GM19351 (cell line): ENCODE results near the gene IL1B.

ENCODE experiments used
- ATAC-seq: cut with Tn5 transposase; IDR thresholded peaks from one replicate; pipeline ENCODE4 v1.9.1; 2021; ENCODE audit warnings: mild to moderate bottlenecking, moderate library complexity; ENCODE audit not compliant: unreplicated experiment

The IL1B gene

DNA sequence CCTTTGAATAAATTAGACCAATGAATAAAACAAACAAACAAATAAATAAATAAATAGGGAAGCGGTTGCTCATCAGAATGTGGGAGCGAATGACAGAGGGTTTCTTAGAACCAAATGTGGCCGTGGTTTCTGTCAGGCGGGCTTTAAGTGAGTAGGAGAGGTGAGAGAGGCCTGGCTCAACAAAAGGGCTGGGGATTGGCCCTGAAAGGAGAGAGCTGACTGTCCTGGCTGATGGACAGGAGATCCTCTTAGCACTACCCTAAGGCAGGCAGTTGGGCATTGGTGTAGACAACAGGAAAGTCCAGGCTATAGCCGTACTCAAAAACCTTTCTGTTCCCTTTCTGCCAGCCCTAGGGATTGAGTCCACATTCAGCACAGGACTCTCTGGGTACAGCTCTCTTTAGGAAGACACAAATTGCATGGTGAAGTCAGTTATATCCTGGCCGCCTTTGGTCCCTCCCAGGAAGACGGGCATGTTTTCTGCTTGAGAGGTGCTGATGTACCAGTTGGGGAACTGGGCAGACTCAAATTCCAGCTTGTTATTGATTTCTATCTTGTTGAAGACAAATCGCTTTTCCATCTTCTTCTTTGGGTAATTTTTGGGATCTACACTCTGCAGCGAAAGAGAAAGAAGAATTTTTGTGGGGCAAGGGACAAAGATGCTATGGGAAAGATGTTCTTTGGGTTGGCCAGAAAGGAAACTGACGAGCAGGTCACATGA, 6.5 kb downstream of the IL1B start:
- no peak for ATAC-seq

DNA sequence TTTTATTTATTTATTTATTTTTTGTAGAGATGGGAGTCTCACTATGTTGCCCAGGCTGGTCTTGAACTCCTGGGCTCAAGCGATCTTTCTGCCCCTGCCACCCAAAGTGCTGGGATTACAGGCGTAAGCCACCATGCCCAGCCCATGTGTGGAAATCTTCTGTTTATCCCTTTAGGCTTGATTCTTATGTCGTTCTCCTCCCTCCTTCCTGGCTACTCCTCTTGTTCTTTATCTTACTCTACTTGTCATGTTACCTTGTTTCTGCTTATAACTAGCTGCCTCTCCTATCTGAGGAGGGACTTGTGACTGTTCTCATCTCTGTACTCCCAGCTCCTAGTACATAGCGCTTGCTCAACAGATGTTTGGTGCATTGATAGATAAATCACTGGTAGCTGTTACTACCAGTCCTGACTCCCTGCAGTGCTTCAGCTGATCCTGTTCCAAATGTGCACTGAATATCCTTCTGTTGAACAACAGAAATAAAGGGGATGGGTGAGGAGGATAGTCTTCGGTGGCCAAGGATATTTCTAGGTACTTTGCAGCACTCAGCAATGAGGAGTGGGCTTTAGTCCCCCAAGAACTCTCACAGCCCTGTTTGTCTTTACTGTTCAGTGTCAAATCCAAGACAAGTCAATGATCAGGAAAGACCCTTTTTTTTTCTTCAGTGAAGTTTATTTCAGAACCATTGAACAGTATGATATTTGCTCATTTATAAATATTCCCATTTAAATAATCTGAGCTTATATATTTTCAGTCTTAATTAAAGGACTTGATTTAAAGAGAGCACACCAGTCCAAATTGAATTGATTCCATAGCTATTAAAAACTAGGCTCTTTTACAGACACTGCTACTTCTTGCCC, 7.2 kb downstream of the IL1B start:
- no peak for ATAC-seq

DNA sequence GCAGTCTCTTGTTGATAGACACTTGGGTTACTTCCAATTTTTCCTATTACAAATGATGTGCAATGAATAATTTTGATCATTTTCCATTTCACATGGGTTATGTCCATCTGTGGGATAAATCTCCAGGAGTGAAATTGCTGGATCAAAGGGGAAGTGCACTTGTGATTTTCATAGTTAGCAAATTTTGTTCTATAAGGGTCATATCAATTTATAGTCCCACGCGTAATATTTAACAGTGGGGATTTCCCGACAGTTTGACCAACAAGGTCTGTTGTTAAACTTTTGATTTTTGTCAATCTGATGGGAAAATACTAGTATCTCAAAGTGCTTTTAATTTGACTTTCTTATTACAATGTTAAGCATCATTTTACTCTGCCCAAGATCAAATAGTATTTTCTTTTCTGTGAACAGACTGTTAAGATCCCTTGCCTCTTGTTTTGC, 8.3 kb downstream of the IL1B start:
- no peak for ATAC-seq

DNA sequence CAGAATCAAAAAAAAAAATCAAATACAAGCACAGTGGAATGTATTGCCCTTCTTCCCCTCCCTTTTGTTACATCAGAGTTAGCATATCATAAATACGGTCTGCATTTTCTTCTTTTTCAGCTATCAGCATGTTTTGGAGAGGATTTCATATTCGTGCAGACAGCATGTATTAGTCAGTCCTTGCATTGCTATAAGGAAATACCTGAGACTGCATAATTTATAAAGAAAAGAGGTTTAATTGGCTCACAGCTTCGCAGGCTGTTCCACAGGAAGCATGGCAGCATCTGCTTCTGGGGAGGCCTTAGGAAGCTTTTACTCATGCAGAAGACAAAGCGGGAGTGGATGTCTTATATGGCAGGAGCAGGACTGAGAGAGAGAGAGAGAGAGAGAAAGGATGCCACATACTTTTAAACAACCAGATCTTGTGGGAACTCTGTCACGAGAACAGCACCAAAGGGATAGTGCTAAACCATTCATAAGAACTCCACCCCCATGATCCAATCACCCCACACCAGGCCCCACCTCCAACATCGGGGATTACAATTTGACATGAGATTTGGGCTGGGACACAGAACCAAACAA, 8.9 kb downstream of the IL1B start:
- no peak for ATAC-seq

DNA sequence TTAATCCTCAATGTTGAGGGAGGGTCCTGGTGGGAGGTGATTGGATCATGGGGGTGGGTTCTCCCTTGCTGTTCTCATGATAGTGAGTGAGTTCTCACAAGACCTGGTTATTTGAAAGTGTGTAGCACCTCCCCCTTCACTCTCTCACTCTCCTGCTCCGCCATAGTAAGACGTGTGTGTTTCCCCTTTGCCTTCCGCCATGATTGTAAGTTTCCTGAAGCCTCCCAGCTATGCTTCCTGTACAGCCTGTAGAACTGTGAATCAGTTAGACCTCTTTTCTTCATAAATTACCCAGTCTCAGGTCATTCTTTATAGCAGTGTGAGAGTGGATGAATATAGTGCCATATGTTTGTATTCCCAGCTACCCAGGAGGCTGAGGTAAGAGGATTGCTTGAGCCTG, 9.6 kb downstream of the IL1B start:
- no peak for ATAC-seq

DNA sequence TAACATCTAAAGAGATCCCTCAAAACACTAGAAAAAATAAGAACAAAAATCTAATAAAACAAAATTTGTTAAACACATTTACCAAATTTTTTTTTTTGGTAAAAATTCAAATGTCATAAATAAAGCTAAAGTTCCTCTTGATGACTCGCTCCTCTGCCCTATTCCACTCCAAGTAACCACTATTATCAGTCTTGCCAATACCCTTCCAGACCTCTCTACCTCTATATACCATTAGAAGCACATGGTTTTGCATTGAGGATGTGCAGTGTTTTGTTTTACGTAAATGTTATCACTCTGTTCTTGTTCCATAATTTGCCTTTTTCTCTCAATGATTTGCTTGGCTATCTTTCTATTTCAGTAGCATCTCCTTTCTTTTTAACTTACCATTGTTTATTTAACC, 10.9 kb downstream of the IL1B start:
- ATAC-seq: no peak

DNA sequence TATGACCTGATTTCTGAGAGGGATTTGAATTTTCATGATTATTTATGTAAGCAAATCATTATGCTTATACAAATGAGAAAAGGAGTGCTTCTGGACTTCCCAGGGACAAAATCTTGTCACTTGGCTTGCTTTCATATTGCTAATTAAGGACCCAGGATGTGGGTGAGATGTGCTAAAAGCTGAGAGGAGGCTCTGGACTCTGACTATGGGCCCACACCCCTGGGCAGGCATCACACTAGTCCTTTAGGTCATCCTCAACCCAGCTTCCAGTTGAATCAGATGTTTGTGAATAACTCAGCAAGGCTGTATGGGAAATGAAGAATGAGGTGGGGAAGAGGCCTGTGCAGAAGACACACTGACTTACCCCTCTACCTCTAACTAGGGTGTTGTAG, 11.9 kb downstream of the IL1B start:
- no peak for ATAC-seq

DNA sequence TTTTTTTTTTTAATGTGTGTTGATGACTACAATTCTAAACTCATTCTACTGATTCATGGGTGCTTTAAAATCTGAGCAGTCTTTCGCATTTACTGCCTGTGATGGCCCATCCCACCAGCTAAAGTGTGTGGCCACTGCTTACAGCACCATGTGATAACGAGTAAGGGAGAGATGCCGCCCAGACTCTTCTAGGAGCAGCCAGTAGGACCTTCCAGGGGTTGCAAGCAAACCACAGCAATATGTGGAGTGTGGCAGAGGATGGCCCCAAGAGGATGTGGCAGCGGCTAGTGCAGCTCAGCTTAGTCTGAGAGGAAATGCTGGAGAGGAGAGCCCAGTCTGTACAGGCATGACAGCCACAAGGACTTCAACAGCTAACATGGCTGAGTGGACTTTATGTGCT, 14.9 kb downstream of the IL1B start:
- peak; percentile 26 for ATAC-seq

DNA sequence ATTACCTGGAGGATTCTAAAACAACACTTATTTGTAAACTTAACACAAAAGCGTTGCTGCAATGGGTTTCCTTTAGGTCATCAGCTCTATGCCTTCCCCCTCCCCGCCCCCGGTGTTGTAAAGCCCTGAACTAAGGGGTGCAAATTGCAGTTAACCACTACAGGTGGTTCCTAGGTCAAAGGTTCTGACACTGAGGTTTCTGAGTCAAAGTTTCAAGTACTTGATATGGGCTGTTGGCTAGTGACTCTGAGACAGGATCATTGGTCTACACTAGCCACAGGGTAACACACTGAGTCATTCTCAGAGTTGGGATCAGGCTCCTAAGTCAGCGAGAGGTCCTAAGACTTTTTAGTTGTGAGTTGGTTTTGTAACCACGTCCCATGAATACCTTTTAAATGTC, 15.4 kb downstream of the IL1B start:
- peak; percentile 92 for ATAC-seq

DNA sequence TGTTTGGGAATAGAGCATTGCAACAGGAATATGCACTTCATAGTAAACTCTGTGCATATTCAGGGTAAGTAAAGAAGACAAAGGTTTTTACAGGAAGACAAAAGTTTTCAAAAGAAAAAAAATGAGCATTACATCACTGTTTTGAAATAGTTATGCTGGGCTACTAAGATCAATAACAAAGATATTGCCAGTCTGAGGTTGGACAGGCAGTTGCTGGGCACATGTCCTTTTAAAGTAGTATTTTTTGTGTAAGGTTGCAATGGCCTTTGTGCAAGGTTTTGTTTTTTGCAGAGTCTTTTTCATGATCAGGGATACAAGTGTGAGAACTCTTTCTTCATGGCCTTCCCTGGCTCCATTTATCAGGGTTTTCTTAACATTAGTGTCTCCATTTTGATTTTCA, 16.2 kb downstream of the IL1B start:
- ATAC-seq: no peak

DNA sequence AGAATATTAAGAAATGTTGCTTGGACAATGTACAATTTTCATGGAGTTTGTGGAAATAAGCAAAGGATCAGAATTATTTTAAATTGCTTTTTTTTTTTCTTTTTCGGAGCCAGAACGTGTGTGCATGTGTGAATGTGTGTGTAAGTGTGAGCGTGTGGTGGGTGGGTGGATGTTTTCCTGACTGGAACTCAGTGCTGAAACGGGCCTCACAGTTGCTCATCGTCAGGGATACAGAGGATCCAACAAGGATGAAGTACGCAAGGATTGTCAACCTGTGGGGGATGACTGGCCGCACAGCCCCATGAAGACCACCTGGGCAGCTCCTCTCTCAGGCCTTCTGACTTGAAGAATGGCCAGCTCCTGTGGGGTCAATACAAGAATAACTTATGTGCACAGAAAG, 17.5 kb downstream of the IL1B start:
- no peak for ATAC-seq

DNA sequence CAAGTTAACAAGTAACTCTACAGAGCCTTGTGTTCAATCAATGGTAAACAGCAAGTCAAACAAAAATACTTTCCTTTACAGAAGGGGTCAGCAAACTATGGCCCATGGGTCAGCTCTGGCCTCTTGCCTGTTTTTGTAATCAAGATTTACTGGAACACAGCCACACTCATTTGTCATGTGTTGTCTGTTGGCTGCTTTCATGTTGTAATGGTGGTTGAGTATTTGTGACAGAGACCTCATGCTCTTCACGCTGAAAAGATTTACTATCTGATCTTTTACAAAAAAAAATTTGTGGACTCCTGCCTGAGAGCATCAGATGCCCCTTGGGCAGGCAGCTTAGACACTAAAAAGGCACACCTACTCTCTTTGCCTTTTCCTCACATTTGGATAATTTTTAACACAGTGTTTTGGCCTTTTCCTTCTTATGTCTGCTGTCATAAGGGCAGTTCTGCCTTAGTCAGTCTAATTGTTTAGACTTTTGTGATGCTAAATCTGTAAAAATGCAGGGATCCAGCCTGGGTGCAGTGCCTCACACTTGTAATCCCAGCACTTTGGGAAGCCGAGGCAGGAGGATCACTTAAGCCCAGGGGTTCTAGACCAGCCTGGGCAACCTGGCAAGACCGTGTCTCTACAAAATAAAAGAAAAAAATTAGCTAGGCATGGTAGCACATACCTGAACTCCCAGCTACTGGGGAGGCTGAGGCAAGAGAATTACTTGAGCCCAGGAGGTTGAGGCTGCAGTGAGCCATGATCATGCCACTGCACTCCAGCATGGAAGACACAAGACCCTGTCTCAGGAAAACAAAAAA, 18.3 kb downstream of the IL1B start:
- ATAC-seq: no peak

DNA sequence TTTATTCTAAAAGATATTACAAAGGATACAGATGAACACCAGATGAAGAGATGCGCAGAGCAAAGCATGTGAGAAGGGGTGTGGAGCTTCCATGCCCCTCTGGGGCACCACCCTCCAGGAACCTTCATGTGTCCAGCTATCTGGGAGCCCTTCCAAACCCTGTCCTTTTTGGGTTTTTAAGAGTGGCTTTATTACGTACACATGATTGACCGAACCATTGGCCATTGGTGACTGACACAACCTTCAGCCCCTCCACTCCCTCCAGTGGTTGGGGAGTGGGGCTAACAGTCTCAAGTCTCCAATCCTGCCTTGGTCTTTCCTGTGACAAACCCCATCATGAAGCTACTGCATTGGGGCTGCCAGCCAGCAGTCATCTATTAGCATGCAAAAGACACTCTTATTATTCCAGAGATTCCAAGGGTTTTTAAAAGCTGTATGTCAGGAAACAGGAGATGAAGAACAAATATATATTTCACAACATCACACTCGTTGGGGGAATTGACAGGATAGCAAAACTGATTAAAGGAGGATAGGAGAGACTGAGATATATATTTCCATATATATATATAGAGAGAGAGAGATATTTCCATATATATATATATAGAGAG, 19.4 kb downstream of the IL1B start:
- no peak for ATAC-seq

DNA sequence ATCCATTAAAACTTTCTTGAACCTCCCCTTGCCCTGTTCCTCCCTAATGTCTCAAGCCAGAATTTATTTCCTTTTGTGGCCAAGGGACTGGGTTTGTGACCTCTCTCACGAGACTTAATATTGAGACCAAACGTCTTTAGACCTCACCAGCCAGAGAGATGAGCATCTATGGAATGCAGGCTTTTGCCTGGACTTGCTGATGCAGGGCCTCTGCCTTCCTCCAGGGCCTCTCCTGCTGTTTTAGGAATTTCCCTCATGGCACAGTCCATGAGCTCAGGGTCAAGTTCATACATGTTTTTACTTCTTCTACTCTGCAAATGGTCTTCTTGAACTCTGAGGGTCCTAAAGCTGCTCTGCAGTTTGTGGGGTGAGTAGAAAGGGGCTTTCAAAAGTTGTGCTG, 22.3 kb downstream of the IL1B start:
- no peak for ATAC-seq

DNA sequence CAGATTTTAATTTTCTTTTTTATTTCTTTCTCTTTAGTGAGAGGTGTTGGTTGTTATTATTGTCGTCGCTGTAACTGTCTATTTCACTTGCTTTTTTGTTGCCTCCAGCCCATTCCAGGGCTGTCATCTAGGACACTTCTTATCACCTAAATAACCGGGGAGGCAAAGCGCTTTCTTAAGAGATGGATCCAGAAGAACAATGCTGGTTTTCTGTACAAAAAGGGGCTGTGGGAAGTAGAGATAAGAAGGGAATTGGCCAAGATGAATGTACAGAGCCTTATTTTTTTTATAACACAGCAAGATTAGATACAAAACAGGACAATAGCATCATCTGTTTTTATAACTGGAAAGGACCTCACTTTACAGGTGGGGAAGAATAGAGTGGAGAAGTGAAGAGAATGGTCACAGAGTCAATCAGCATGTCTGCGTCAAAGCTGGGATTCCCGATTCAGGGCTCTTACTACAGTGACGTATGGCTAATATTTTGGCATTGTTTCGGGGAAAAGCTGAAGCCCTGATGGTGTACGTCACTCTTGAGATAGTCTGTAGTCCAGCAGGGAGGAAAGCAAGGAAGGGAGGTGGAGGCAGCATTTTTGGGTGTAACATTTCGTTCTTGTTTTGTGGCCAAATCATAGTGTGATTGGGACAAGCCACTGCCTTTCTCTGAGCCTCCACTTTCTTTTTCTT, 23.2 kb downstream of the IL1B start:
- ATAC-seq: no peak

DNA sequence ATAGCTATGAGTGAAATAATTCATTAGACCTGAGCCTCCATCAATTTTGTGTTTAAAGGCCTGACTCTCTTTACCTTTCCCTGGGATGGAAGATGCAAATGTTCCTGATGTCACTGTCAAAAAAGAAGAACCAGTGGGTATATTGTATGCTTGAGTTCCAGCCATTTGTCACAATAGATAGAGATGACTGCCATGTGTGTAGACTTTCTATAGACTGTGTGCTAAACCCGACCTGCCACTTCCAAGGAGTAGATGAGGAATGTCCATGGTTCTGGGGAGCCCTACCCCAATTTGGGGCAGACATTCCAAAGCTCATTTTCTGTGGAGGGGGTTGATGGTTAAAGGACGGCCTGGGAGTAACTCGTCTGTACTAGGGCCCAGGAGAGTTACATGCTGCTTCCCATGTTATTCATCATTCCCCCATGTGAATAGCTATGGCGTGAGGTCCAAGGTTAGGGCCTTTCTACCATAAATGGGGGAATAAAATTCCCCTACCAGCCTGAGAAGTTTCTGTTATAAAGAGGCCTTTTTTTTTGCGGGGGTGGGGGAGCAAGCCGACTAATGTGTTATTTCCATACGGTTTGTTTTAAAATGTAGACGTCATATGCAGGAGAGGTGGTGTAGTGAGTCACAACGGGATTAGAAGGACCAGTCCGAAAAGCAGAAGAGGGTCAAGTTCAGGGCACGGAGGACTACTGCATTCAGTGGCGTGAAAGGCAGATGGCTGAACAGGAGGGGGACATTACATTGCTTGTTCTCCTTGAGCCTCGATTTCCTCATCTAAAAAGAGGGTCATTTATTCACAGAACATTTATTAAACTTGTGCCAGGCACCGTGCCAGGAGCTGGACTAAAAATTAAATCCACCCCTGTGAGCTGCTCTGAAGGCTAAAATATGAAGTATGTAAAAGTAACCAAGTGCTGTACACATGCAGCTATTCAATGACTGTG, 24.0 kb downstream of the IL1B start:
- peak; percentile 86 for ATAC-seq

DNA sequence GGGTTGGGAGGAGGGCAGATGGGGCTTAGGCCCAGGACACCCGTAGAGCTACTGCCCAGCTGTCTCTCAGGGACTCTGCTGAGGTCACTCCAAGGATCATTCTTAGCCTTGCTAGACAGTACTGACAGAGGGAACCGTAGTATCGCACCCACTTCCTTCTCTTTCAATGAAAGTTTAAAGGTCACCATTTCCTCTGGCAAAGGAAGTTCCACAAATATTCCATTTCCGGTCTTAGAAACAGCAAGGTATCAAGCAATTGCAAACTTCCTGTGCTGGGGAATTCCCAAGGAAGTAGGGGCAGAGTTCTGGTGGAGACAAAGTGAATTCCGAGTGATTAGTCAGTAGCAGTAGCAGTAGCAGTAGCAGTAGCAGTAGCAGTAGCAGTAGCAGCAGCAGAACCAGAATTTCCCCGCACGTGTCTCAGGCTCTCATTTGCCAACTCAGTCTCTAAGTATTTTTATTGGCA, 24.7 kb downstream of the IL1B start:
- ATAC-seq: peak; percentile 46

DNA sequence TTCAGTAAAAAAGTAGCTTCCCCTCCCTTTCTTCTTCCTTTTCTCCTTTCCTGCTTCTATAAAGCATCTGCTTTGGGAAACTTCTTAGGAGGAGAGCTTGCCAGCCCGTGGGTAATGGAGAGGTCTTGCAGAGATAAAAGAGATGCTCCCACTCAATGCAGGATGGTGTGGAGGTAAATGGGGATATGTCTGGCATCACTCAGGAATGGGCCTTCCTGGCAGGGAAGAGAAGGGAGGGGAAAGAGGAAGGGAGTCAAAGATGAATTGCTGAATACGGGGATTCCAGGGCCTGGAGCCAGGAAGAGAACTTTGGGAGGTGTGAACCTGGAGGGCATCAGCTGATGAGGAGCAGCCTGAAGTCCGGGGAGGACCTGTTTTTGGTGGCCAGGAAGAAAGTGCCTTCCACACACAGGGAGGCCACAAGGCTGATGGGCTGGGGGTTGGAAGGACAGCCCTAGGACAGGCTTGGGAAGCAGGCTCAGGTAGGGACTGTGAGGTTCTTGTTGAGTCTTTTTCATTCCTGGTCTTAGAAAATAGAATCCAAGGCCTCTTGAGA, 25.2 kb downstream of the IL1B start:
- ATAC-seq: no peak

DNA sequence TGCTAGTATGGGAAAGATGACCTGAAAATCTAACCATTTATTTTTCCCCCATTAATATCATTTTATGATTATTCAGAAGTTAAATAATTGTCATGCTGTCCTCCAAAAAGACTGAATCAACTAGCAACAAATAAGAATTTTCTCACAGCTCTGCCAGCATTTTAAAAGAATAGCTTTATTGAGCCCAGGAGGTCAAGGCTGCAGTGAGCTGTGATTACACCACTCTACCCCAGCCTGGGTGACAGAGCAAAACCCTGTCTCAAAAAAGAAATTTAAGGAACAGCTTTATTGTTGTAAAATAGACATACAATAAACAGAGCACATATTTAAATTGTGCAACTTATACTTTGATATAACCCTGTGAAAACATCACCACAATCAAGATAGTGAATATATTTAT, 27.5 kb downstream of the IL1B start:
- no peak for ATAC-seq
